Right ventricle myocardium superior (tissue), 1 donor: Measurements from ENCODE around the gene OR1D5. TPM values are rescaled to one million over a fixed set of nuclear protein-coding genes. Genes with fewer than 3 reads are reported as not detected.
"Not testable (repeated sequence)": the region's sequence is repeated elsewhere in the genome, so short reads cannot be mapped to it uniquely, and the experiment has no call there.

Experiments used
- ATAC-seq: fragments of 200-7000 bp; cut with Tn5 transposase; one replicate; pipeline ENCODE4 v1.9.1; 2020; ENCODE audit warnings: mild to moderate bottlenecking; ENCODE audit not compliant: poor library complexity
- DNase-seq: peaks from one replicate; pipeline ENCODE4 v3.0.0-alpha.2; 2020
- intact Hi-C: fragments of 100-400 bp; cut with DNase I; formaldehyde crosslinking; loops from one replicate; pipeline ENCODE4 v1.11.2; 2022
- long read RNA-seq: library from polyadenylated mRNA; unstranded; transcript quantifications from one replicate; pipeline ENCODE4 v2.0.0, GENCODE V29; 2021
- total RNA-seq: library from RNA; stranded (reverse); fragmentation: NEBNext Ultra II Directional; extraction: Animal tissue kit (Norgen Biotek cat#: 25700); gene quantifications from one replicate; pipeline ENCODE4 v1.2.1, GENCODE V29; 2021
- donor health status: DM: no; HTN: yes; CAD: no; lungs with severe emphysema.

Gene OR1D5, protein sequence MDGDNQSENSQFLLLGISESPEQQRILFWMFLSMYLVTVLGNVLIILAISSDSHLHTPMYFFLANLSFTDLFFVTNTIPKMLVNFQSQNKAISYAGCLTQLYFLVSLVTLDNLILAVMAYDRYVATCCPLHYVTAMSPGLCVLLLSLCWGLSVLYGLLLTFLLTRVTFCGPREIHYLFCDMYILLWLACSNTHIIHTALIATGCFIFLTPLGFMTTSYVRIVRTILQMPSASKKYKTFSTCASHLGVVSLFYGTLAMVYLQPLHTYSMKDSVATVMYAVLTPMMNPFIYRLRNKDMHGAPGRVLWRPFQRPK
- not detected for total RNA-seq
- long read RNA-seq: 0 reads

GRCh38 chr17:3063507-3063906, at the start of gene OR1D5:
OR1D5 (minus strand) TSS chr17:3063607; CDS start chr17:3063607, 0 bp downstream.
- DNase-seq, intact Hi-C loops, ATAC-seq: not testable (repeated sequence)

- DNase-seq (no peak), ATAC-seq (no peak)
- intact Hi-C loops: no loop called here
Observed at GRCh38 chr17:3104322-3104721, 40.9 kb upstream of the OR1D5 start, which contains the start of gene OR1D2. OR1D2 (minus strand) TSS chr17:3104422; CDS start chr17:3092996, 11,426 bp downstream.

GRCh38 chr17:3073850-3074249, 10.4 kb upstream of the OR1D5 start:
- ATAC-seq, DNase-seq, intact Hi-C loops: not testable (repeated sequence)

DNA sequence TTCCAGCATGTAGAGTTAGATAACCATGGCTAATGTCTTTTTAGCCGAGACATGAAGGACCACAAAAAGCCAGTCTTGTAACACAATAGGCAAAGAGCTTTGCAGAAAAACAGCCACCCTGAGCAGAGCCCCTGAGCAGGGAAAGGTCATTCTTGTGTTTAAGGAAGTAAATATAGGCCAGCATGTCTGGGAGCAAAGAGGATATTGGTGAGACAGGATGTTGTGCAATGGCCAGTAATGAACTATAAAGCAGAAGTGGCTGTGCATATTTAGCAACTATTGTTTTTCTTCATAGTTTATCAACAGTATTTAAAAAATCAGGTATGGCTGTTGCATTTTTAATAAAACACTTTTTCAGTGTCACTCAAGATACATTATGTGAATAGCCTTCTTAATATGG, 1.8 kb upstream of the OR1D5 start:
- DNase-seq, intact Hi-C loops: not testable (repeated sequence)
- peak; percentile 52 for ATAC-seq

GRCh38 chr17:3062824-3063377, 506 bp downstream of the OR1D5 start:
- ATAC-seq, DNase-seq, intact Hi-C loops: not testable (repeated sequence)

DNA sequence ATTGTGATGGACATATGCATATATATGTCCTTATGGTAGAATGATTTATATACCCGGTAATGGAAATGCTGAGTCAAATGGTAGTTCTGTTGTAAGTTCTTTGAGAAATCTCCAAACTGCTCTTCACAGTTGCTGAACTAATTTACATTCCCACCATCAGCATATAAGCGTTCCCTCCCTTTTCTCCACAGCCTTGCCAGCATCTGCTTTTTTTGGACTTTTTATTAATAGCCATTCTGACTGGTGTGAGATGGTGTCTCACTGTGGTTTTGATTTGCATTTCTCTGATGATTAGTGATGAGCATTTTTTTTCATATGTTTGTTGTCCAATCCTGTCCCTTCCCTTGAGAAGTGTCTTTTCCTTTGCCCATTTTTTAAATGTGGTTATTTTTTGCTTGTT, 8.5 kb downstream of the OR1D5 start:
- DNase-seq, ATAC-seq, intact Hi-C loops: not testable (repeated sequence)

GRCh38 chr17:3049705-3050295, 13.6 kb downstream of the OR1D5 start:
- no peak for DNase-seq
- intact Hi-C loops: no loop called here
- no peak for ATAC-seq

DNA sequence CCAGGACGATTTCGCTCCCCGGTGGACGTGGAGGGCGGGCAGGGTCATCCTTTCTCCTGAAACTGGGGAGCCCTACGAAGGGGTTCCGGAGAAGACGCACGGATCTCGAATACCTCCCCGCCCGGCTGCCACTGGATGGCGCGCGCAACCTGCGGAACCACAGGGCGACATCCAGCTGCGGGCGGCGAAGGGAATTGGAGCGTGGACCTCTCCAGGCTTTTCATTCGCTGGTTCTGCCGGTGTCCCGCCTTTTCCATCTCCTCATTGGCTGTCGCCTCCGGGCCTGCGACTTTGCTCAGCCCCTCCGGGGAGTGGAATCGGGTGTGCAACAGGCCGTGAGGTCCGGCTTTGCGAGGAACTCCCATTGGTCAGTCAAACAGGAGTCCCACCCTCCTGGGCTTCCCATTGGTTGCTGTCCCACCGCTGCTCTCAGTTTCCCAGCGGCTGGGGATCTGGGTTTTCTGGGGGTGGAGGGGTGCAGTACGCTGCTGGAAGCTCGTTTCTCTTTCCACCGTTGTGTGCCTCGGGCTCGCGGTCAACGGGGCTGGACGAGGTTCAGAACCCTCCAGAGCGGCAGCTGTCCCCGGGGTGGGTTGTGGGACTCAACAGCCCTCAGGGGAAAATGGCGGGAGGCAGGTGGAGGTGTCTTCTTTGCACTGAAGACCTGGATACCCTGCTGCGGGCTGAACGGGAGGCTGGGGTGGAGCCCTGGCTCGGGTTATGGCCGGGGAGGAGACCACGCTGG, 14.5 kb downstream of the OR1D5 start:
- DNase-seq: peak; percentile 98
- intact Hi-C loops: no loop called here

GRCh38 chr17:3046753-3047152, 16.7 kb downstream of the OR1D5 start:
- DNase-seq (no peak), ATAC-seq (no peak)
- intact Hi-C loops: no loop called here

More for the DNA sequence above, 14.5 kb downstream of the OR1D5 start:
- ATAC-seq: peak; percentile 100

DNA sequence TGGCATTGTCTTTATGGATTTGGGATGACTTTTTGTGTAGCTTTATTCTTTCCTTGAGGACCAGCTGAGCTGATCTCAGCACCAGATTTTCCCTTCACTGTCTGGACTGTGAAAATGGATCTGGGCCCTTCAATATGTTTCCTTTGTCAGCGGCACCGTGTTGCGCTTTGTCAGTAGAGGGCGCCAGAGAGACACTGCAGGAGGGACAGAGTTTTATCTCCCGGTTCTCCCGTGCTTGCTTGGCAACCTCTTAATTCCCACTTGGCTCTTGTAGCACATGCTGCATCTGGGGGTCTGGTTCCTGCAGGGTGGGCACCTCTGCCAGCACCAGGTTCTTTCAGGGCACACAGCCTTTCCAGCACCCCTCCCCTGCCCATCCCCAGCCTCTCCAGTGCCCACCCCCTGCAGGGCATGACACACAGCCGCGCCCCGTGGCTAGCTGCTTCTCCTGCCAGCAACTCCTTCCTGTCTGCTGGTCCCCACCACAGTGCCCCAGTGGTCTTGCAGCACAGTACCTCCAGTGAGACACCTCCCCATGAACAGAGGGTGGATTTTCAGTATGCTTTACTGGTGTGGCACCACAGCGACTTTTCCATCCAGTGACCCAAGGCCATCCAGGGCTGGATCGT, 19.6 kb downstream of the OR1D5 start:
- intact Hi-C loops: no loop called here
- no peak for ATAC-seq
- no peak for DNase-seq

DNA sequence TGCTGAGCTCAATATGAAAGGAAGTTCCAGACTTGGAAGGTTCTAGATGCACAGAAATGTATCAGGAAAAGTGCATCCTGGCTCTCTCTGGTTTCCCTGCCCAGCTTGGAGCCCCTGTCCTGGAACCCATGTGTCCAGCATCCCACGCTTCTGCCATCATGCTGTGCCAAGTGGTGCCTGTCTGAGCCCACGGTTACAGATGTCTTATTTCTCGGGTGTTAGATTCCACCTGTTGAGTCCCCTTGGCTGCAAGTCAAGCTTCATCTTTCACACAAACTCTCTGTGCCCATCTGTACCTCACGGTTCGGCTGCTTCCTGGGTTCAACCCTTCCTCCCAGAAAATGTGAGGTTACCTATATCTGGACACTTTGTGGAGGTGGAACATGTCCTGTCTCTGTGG, 22.5 kb downstream of the OR1D5 start:
- intact Hi-C loops: no loop called here
- DNase-seq (no peak), ATAC-seq (no peak)

DNA sequence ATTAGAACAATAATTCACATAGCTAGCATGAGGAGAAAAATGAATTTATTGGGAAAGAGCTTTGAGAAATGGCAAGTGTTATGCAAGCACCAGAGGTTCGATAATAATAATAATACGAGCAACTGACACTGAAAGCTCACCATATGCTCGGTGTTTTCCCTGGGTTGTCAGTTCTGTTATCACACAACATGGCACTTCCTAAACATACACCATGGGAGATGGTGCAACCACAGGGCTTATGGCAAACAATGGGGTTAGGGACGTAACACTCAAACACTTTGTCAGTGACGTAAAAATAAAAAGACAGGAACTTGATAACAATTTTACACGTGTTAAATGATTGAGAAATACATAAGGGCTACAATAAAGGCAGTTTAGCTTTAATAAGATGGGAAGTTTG, 23.7 kb downstream of the OR1D5 start:
- intact Hi-C loops: no loop called here
- ATAC-seq: no peak
- DNase-seq: no peak

- intact Hi-C loops: no loop called here
- ATAC-seq (no peak), DNase-seq (no peak)
Observed at GRCh38 chr17:3038941-3039340, 24.5 kb downstream of the OR1D5 start.

GRCh38 chr17:3037259-3037658, 26.1 kb downstream of the OR1D5 start:
- intact Hi-C loops: no loop called here
- ATAC-seq (no peak), DNase-seq (no peak)

DNA sequence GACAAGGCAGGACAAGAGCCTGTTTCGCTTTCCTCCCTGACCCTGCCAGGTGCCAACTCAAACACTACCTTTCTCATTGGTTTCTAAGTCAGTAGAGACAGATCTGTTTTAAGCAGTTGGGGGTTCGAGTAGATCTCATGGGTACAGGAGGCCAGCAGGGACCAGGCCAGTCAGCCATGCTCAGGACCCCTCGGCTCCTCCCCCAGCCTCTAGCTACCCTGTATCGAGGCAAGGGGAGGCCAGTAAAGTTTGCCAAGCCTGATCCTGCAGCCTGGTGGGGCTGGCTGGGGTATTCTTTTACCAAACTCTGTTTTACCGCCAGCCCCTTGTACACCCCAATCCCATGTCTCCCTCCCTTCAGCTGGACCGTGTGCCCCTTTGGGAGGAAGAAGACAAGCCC, 26.6 kb downstream of the OR1D5 start:
- no peak for DNase-seq
- intact Hi-C loops: no loop called here

GRCh38 chr17:3035968-3036280, 27.5 kb downstream of the OR1D5 start:
- intact Hi-C loops: no loop called here
- no peak for DNase-seq
- ATAC-seq: no peak

More for the DNA sequence above, 26.6 kb downstream of the OR1D5 start:
- no peak for ATAC-seq

- DNase-seq (no peak), ATAC-seq (no peak)
- intact Hi-C loops: no loop called here
Observed at GRCh38 chr17:3035256-3035967, 28.0 kb downstream of the OR1D5 start.

GRCh38 chr17:3034578-3034920, 28.9 kb downstream of the OR1D5 start:
- DNase-seq (no peak), ATAC-seq (no peak)
- intact Hi-C loops: no loop called here
